Stimulated activated CD4-positive, alpha-beta T cell treated with anti-CD3 and anti-CD28 coated beads, Interleukin-1b, Interleukin-23, amount 100 ng/mL, for 24 hours (primary cell): ENCODE results near the gene FBXL14.

Source experiments
- DNase-seq, 4 experiments: peaks; one replicate each; pipeline ENCODE4 v3.0.0-alpha.2; 2020; ENCODE audit warnings: low read depth in 4 of 4, low spot score in 1 of 4

FBXL14 gene

DNA sequence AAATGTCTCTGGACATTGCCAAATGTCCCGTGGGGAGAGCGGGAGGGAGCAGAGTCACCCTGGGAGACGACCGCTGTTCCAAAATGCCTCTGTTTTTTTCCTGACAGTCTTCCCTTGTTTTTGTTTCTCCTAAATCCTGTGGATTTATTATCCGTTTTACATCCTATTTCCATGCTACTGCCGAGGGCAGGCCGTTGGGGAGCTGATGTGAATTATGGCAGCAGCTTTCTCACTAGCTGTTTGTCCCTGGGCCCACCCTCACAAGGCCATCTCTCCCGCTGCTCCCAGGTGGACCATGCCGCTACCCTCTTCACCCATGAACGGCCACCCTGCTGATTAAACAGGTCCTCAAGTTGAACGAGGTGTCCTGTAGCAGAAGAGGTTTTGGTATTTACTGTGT lies 55.2 kb downstream of the FBXL14 start:
- no peak for DNase-seq

DNA sequence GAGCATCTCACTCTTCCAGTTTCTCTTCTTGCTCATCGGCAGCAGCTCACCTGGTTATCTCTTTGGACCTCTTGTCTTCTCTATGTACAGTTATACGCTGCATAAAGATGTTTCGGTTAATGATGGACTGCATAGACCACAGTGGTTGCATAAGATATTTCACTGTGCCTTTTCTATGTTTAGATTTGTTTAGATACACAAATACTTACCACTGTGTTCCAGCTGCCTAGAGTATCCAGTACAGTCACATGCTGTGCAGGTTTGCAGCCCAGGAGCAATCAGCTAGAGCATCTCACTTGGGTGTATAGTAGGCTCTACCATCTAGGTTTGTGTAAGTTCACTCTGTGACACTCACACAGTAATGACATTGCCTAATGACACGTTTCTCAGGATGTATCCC lies 57.6 kb downstream of the FBXL14 start:
- DNase-seq, result no peak

DNA sequence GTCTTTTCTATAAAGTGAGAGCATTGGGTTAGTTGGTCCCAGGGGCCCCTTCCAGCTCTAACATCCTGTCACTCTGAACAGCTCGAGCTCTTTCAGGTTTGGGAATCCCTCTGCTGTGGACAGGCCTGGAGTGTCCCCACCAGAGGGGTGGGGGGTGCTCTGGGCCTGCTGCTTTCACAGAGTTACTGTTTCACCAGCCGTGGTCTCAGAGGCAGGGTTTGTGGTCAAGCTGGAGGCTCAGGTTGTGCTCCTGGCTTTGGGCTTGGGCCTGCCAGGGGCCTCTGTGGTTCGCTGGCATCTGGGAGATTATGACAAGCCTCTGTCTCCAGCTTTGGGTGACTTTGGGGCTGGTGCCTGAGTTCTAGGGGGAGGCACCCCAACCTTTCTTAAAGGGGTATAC lies 59.6 kb downstream of the FBXL14 start:
- no peak for DNase-seq

DNA sequence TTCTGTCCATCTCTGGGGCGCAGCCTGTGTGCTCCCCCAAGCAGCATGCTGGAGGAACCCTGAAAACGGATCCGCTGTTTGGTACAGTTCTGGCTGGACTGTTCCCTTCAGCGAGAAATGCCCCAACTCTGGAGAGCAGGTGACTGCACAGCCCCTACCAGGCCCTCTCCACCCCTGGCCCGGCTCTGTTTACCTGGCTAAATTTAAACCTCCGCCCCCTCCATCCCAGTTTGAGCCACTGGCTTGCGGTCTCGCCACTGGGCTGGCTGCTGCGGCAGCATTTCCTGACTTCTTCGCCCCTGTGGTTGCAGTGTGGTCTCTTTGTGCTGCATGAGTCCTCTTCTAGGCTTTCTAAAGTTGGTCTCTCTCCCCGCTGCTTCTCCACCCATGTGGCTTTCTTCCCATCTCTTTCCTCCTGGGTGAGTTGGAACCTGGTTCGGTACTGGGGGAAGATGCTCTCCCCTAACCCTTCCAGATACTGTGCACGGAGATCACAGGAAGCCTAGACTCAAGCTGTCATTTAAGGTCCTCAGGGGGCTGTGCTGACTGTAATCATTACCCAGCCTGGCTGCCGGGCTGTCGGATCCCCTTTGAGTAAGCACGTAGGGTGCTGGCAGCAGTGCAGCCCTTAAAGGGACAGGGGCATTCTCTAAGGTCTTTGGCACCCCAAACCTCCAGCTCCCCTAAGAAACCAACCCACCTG lies 60.6 kb downstream of the FBXL14 start:
- peak in 2 of 4 experiments; percentile 13 to 34 for DNase-seq

DNA sequence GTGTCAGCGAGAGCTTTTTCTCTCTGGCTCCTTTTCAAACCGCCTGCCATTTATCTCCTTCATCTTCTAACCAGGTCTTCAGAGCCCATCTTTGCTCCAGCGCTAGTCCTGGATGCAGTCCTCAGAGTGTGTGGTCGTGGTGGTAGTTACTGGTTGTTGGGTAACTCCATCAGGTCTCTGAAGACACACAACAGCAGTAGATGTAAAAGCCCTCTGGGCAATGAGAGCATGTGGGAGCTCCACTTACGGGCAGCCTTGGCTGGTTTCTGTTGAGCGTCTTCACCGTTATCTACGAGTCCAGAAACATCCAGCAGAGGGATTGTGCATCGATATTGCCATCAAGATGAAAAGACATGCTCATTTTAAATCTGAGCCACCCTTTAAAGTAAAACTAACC lies 61.2 kb downstream of the FBXL14 start:
- DNase-seq, result no peak

DNA sequence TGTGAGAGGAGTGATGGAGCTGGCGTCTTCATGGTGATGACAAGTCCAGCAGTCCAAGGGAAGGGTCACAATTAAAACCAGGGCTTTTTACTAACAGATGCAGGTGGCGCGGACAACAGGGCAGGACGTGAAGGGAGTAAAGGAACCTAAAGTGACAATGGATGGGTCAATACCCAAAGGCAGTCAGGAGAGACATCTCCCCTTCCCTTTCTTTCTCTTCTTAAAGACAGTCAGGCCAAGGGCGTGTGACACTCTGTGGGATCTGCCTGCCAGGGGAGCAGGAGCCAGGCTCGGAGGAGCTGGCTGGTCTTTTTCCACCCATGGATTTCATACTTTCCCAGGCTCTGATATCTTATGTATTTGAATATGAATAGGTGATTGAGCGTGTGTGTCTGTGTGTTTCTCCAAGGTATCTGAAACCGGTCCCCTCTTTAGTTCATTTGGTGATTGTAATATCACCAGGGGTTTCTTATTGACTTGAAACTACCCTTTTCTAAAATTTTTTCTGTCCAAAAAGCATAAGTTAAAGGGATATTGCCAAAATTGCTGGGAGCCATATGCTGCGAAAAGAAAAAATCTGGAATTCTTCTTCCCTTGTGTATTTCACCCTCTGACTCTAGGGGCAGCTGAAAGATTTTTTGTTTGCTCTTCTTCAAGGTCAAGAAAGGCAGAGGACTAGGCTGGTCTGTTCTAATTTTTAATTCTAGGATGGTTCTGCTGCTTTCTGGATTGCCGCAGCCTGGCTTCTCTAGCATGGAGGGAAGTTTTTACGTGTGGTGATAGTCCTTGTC lies 61.8 kb downstream of the FBXL14 start:
- no peak for DNase-seq

DNA sequence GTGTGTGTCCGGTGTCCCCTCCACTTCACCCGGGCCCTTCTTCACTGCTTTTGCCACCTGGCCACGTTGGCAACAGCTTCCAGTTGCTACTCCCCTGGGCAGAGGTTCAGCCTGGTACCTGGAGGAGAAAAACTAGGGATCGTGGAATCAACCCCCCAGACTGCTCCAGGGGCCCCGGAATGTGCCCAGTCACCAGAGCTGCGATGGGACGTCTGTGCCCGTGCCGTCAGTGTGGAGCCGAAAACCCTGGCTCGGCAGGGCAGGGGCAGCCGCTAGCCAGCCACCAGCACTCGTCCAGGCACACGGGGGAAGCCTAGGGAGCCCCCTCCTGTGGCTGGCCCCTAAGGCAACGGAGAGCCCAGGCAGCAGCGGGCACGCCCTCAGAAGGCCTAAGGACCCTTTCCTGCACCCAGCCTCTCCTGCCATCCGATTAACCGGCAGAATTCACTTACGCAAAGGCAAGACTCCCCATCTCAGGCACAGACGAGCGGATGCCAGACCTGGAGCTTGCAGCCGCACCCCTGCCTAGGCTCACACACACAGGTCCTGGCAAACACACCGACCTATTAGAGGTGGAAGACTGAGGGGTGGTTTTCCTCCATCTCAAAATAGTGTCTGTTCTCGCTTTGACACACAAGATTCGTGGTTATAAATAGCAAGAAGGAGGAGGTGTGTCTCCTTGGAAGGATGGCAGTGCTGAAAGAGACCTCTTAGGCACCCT lies 62.6 kb downstream of the FBXL14 start:
- no peak for DNase-seq

DNA sequence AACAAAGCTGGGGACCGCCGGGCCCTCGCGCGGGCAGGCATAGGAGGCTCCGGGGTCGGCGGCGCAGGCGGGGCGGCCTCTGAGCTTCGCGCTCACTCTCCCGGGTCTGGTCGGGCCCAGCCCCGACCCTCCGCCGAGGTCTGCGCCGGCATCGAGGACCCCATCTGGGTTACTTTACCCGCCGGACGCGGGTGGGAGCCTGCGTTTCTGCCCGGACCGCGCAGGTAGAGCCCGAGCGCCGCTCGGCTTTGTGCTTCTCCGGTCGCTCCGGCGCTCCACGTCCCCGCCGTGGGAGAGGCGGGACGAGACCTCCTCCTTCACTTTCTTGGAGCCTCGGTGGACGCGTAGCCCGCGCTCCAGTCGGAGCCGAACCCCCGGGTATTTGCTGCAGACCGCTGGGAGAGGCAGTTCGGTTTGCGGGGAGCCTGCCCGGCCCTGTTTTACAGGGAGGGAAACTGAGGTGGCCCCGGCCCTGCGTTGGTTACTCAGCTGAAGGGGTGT lies 63.2 kb downstream of the FBXL14 start:
- DNase-seq, result no peak

DNA sequence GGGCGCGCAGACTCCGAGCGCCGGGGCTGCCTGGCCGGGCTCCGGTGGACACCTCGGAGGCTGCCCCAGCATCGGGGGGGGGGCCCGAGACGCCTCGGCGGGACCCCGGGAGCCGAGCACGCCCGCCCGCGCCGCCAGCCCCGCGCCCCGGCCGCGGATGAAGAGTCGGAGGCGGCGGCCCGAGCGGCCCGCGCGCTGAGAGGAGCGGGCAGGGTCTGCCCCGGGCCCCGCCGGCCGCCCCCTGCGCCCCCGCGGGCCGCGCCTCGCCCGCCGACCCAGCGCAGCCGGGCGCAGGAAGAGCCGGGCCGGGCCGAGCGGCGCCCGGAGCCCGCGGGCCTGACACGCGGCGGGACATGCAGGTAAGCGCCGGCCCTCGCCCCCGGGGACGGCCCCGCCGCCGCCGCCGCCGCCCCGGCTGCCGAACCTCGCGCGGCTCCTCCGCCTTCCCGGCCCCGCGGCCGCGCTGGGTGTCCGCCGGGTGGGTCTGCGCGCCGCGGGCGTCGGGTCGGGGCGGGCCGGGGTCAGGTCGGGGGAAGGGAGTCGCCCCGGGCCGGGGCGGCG lies 63.7 kb downstream of the FBXL14 start:
- DNase-seq, result no peak

DNA sequence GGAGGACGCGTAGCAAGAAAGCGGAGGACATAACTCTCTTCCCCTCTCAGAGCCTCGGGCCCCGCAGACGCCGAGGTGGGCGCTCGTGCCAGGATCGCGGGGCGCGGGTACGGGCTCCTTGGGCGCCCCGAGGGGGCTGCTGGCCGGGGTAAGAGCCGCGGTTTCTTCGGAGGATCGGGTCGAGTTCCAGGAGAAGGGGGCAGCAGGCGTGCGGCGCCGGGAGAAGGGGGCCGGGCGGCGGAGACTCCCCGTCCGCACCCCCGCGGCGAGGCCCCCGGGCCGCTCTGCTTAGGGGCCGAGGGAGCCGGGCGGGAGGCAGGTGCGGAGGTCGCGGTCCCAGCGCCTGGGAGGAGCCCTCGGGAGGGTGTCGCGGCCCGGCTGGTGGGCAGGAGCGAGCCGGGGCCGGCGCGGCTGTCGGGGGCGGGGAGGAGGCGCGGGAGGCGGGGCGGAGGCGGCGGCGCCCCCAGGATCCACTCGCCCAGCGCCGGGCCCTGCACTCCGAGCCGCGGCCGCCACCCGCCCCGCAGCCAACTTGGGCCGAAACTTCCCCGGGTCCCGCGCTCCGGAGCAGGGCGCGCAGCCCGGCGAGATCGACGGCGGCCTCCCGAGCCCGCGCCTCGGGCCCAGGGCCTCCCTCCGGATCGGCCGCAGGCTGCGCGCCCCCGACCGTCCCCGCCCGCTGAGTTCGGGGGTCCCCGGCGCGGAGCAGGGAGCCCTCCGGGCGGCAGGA lies 64.4 kb downstream of the FBXL14 start:
- DNase-seq, result no peak

DNA sequence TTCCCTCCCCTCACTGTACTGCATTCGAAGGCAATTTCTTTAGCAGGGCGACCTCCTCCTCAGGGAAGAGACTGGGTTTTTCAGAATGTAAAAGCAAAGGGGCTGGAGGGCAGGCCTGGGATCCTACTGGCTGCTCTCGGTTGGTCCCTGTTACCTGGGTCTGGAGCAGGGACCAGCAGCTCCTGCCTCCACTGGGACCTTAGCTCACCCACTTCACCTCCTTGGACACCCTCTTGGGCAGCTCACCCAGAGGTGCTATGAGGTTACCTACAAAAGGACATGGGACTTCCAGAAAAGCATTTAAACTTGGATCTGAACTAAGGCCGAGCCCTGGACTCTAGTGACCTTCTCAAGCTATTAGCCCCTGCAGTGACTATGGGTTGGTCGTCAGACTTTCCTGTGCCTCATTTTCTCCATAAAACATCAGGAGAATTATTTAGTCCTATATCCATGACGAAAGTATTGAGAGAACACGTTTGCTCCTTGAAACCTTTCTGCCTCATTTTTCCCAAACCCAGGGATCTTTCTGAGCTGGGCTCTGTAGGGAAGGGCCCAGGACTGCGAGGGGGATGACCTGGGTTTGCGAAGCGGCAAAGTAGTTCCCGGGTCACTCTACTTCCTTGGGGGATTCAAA lies 65.0 kb downstream of the FBXL14 start:
- DNase-seq, result no peak

DNA sequence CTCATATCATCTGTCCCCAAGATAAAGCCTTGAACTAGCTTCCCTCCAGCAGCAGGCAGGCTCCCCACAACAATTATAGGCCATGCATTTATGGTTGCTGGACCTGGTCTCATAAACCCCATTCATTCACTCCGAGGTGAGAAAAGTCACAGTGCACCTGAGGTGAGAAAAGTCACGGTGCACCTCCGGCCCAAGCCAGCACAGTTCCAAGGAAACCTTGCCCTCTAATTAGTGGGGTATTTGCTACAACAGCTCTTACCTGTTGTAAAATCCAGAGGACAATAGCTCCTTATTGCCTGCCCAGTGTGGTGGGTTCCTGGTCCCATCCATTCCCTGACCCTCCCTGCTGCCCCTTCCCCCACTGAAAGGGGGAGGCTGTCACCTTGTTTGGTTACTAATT lies 65.6 kb downstream of the FBXL14 start:
- DNase-seq, result no peak

DNA sequence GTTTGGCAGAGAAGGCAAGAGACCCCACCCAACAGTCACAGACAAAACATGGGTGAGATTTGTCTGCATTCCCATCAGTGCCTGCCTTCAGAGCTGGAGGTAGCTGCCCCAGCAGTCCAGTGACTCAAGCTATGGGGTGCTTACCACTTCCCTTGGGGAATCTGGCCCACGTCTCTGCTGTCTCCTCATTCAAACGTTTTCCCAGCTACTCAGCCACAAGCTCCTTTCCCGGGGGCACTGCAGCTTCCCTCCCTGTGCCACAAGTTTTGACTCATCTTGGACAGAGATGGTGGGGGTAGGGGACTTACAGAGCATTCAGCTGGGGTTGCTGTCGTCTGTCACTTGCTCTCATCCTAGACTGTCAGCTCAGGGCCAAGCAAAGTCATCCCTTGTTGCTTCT lies 66.6 kb downstream of the FBXL14 start:
- no peak for DNase-seq

DNA sequence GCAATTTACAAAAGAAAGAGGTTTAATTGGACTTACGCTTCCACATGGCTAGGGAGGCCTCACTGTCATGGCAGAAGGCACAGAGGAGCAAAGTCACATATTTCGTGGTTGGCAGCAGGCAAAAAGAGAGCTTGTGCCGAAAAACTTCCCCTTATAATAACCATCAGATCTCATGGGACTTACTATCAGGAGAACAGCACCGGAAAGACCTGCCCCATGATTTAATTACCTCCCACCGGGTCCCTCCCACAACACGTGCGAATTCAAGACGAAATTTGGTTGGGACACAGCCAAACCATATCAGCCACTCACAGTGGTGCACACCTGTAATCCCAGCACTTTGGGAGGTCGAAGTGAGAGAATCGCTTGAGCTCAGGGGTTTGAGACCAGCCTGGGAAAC lies 68.5 kb downstream of the FBXL14 start:
- DNase-seq, result no peak

DNA sequence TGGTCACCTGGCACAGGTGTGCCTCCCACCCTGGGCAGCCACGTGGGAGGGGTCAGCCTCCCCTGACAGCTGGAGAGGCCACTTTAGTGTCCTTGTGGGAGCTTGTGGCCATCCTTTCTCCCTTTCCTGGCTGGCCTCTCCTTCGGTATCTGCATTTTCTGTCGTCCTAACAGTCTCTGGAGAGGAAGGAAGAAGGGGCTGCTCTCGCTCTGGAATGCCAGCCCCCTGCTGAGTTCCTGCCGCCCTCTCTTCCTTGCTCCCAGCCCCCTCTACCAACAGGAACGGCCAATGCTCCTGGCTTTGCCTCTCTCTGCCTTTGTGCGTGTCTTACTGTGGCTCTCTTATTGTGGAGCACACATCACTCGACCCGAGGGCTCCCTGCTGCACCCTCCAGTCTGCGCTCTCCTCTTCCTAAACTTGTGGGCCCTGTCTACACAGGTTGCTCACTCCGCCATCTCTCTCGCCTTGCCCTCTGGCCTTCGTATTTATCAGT lies 70.8 kb downstream of the FBXL14 start:
- no peak for DNase-seq

DNA sequence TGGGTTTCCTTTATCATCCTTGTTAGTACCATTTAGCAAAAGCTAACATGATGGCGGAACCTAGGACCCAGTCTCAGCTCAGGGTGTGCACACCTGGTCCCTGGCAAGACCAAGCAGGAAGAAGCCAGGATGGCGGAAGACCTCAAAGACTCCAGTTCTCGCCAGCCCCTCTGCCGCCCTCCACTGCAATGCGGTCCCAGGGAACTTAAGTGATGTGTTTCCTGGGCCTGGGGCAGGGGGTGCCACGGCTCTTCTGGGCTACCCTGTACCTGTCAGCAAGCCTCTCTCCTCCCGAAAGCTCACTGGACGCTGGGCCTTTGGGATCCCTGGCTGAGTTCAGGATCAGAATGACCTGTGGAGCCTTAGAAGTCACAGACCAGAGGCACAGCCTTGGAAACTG lies 71.3 kb downstream of the FBXL14 start:
- no peak for DNase-seq

DNA sequence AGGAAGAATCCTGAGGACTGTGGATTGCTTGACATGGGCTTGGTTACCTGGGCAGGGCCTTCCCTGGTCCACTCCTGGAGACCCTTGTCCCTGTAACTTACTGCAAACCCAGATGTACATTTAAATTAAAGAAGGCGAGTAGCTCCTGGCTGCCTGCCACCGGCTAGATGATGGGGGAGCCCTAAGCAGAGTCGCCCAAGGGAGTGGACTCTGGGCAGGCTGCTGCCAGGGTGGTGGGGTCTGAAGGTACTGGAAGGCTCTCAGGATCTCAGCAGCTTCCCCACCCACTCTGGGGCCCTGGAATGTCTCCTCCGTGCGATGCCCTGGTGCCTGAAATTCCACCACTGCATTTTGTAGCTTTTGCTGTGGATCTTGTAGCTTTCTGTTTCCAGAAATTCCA lies 74.7 kb downstream of the FBXL14 start:
- no peak for DNase-seq

DNA sequence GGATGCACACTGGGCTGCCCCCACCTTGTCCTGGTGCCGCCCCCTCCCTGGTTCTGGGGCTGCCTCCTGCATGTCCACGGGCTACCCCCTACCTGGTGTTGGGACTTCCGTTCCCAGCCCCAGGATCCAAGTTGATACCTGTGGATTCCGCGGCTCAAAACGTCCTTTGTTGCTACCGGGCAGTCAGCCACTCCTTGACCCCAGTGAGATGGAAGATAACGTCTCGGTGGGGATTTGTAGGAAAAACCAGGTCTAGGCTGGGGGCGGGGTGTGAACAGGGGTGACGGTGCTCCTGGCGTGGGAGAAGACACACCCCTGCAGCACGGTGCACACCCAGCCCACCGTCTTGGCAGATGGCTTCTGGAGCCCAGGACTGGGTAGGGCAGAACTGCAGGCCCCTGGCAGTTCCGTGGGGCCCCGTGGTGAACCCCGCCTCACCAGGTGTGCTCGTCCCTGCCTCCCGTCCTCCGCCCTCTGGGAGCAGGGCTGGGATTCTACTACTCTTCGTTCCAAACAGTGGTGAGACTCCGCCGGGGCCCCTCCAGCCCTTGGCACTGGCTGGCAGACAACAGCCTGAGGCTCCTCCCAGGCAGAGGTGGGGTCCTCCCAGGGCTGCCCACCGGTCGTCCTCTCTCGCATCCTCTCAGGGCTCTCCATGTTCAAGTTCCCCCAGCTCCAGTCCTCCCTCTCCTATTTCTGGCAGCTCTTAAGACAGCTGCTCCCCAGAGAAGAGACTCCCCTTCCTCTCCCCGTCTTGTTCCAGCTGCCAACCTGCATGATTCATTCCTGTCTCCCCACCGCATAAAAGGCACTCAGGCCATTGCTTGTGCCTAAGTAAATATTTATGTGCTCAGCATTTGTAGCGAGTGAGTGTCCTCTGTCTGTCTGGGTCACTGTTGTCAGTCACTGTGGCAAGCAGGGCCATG lies 75.5 kb downstream of the FBXL14 start:
- DNase-seq, result no peak
